ENCODE results near the gene SHOC2.

SHOC2 gene

DNA sequence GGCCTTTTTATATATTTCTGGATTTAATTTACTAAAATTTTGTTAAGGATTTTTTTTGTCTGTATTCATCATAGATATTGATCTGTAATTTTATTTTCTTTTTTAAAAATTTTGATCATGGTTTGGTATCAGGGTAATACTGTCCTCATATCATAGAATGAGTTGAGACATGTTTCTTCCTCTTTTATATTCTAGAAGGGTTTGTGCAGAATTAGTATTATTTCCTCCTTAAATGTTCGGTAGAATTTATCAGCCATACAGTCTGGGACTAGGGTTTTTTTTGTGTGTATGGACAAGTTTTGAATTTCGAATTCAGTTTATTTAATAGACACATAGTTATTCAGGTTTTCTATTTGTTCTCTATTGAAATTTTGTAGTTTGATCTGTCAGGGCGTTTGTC is 54.0 kb downstream of the SHOC2 start:
- TF ChIP-seq, protein P1, sequence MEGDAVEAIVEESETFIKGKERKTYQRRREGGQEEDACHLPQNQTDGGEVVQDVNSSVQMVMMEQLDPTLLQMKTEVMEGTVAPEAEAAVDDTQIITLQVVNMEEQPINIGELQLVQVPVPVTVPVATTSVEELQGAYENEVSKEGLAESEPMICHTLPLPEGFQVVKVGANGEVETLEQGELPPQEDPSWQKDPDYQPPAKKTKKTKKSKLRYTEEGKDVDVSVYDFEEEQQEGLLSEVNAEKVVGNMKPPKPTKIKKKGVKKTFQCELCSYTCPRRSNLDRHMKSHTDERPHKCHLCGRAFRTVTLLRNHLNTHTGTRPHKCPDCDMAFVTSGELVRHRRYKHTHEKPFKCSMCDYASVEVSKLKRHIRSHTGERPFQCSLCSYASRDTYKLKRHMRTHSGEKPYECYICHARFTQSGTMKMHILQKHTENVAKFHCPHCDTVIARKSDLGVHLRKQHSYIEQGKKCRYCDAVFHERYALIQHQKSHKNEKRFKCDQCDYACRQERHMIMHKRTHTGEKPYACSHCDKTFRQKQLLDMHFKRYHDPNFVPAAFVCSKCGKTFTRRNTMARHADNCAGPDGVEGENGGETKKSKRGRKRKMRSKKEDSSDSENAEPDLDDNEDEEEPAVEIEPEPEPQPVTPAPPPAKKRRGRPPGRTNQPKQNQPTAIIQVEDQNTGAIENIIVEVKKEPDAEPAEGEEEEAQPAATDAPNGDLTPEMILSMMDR (IDR thresholded peaks at IDR 0.05; ENCODE audit: insufficient read depth, missing control alignments): no peak
- DNase-seq (ENCODE audit: insufficient read length, low spot score): no peak
- FAIRE-seq: no peak

DNA sequence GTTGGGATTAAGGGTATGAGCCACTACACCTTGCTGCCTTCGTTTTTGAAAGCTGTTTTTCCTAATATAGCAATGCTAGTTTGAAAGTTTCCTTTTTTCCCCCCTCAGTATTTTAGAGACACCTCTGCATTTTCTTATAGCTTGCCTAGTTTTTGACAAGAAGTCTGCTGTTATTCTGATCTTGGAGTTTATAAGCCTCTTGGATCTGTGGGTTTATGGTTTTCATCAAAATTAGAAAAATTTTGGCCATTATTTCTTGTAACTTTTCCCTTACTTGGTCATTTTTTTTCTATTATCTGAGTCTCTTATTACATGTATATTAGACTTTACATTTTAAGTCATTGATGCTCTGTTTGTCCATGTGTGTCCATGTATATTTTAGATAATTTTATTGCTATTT is 57.2 kb downstream of the SHOC2 start:
- DNase-seq (ENCODE audit: insufficient read length, low spot score) (no peak), FAIRE-seq (no peak)
- TF ChIP-seq, protein P1 (IDR thresholded peaks at IDR 0.05; ENCODE audit: insufficient read depth, missing control alignments): no peak

DNA sequence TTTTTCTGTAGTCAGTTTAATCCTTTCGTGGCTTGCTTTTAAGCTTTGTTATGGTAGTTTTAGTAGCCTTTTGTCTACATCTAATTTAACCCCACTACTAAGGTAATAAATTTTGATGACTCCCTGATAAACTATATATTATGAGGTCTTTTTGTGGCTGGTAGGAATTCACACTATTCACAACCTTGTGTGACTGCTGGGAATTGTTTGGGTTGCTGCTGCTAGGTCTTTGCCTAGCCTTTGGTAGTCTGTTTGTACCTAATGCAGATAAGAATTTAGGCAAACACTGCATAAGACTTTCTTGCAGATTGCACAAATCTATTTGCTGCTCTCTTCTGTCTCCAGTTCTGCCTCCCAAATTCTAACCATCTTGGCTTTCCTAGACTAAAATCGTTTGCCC is 58.3 kb downstream of the SHOC2 start:
- DNase-seq (ENCODE audit: insufficient read length, low spot score) (no peak), FAIRE-seq (no peak)
- TF ChIP-seq, protein P1 (IDR thresholded peaks at IDR 0.05; ENCODE audit: insufficient read depth, missing control alignments): no peak

DNA sequence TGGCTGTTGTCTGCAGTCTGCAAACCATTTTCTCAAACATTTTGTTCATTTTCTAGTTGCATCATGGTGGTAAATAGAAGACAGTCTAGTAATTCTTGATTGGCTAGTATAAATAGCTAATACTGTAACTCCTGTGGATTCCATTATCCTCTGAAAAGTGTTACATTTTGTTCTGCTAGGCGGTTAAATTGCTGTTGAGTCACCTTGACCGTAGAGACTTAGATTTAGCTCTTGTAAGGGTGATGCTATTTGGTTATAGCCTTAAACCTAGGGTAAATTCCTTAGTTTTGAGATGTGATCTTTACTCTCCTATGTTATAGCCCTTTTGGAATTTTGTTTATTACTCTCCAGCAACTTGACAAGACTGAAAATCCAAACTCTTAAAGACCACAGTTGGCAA is 58.8 kb downstream of the SHOC2 start:
- FAIRE-seq (no peak), DNase-seq (ENCODE audit: insufficient read length, low spot score) (no peak)
- TF ChIP-seq, protein P1 (IDR thresholded peaks at IDR 0.05; ENCODE audit: insufficient read depth, missing control alignments): no peak

DNA sequence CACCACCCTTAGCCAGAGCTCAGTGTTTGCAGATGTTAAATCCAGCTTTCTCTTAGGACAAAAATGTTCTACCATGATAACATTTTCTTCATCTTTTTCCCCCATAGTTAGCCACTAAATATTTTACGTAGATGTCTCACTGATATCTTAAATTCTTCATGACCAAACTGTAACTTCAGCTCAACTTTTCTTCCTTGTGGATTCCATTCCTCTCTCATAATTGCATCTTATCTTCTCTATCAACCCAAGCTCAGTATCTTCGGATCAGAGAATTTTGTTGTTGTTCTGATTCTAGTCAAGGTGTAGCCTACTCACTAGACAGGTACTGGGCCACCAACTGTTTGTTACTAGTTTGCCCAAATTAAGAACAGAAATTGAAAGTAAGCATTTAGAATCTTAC is 60.2 kb downstream of the SHOC2 start:
- TF ChIP-seq, protein P1 (IDR thresholded peaks at IDR 0.05; ENCODE audit: insufficient read depth, missing control alignments): no peak
- FAIRE-seq: no peak

DNA sequence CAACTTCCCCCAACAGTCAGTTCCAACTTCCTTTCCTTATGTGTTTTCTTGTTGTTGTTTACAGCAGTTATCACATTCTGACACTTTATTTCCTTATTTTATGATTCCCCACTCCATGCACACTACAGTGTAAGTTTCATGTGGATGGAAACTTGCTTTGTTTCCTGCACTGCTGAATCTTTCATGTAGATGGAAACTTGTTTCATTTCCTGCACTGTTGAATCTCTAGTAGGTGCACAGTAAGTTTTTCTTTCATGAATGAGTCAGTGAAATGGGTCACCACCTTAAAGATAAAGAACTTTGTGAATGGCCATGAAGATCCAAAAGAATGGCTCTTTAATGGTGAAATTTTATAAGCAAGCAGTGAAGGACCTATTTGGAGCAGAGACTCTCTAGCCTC is 61.4 kb downstream of the SHOC2 start:
- DNase-seq (ENCODE audit: insufficient read length, low spot score): no peak
- FAIRE-seq: no peak
- TF ChIP-seq, protein P1 (IDR thresholded peaks at IDR 0.05; ENCODE audit: insufficient read depth, missing control alignments): no peak

More for the DNA sequence above, 60.2 kb downstream of the SHOC2 start:
- DNase-seq (ENCODE audit: insufficient read length, low spot score): no peak

DNA sequence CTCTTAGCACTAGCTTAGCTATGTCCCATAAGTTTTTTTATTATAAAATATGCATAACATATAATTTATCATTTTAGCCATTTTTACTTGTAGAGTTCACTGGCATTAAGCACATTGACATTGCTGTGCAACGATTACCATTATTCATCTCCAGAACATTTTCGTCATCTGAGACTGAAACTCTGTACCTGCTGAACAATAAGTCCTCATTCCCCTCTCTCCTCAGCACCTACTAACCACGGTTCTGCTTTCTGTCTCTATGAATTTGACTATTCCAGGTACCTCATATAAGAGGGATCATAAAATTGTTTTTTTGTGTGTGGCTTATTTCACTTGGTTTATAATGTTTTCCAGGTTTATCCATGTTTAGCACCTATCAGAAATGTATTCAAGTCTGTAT is 64.1 kb downstream of the SHOC2 start:
- TF ChIP-seq, protein P1 (IDR thresholded peaks at IDR 0.05; ENCODE audit: insufficient read depth, missing control alignments): no peak
- DNase-seq (ENCODE audit: insufficient read length, low spot score) (no peak), FAIRE-seq (no peak)

Measured in D721Med (cell line).